TTC549 (cell line): ENCODE results near the gene NKIRAS2.

Experiments used
- FAIRE-seq: peaks from 2 replicates; lab custom pipeline; 2012; peaks lifted over from hg19 to GRCh38; lab: Jason Lieb, UNC

Gene NKIRAS2

DNA sequence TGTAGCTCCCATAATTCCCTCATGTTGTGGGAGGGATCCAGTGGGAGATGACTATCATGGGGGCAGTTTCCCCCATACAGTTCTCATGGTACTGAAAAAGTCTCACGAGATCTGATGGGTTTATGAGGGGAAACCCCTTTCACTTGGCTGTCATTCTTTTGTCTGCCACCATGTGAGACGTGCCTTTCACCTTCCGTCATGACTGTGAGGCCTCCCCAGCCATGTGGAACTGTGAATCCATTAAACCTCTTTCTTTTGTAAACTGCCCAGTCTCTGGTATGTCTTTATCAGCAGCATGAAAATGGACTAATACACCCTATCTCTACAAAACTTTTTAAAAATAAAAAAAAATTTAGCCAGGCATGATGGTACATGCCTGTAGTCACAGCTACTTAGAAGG is 36.7 kb downstream of the NKIRAS2 start:
- no peak for FAIRE-seq

DNA sequence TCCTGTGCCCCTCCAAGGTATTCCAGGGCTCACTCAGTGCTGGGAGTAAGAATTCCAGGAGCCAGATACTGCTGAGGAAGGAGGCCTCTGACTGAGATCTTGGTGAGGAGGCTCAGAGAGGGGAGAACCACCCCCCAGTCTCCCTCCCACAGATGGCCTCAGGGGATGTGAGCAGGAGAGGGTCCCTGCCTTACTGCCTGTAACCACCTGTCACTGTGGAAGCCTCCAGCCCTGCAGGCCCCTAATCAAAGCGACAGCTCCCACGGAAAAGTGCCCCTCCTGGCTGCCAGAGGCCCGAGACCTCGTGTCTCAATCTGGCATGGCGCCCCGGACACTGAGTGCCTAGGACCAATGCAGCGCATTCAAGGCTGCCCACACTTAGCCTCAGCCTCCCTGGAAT is 38.2 kb downstream of the NKIRAS2 start:
- no peak for FAIRE-seq

GRCh38 chr17:42059815-42060214 is 39.9 kb downstream of the NKIRAS2 start:
- no peak for FAIRE-seq

- no peak for FAIRE-seq
Observed at GRCh38 chr17:42060231-42060630, 40.3 kb downstream of the NKIRAS2 start.

DNA sequence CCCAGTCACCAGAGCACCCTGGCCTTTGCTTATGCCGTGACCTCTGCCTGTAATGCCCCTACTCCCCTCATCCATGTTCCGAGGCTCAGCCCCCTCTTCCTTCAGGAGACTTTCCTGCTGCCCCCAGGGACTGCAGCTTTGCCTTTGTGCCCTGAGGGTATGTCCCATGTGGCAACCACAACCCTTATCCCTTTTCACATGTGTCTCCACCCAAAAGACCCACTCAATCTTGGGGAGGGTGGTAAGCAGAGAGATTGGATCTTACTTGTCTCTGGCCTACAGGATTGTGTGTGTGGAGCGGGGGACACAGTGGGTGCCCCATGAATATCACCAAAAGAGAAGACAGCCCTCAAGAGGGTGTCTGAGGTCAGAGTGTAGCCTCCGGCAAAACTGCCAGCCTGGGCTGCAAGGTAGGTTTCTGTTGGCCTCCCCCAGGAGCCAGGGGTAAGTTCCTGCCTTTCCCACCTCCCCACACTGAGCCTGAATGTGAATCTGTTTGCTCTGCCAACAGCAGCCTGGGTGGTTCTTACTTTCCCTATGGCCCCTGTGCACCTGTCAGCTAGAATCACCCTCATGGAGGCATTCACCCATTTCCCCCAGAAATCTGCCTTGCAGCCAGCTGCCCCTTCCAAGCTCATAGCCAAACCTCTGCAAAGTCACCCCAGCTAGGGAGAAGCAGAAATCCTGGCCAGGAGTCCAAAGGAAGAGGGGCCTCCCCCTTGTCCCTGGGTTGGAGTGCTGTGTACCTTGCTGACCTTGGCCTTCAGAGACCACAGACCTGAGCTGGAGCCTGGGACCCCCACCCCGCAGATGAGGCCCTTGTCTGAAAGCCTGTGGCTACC is 42.0 kb downstream of the NKIRAS2 start:
- no peak for FAIRE-seq

- no peak for FAIRE-seq
Observed at GRCh38 chr17:42062681-42063080, 42.8 kb downstream of the NKIRAS2 start.

GRCh38 chr17:42065201-42065600 is 45.3 kb downstream of the NKIRAS2 start:
- FAIRE-seq, result no peak

- FAIRE-seq, result no peak
Observed at GRCh38 chr17:42067371-42068091, 47.6 kb downstream of the NKIRAS2 start.

GRCh38 chr17:42068979-42069378 is 49.1 kb downstream of the NKIRAS2 start:
- no peak for FAIRE-seq

DNA sequence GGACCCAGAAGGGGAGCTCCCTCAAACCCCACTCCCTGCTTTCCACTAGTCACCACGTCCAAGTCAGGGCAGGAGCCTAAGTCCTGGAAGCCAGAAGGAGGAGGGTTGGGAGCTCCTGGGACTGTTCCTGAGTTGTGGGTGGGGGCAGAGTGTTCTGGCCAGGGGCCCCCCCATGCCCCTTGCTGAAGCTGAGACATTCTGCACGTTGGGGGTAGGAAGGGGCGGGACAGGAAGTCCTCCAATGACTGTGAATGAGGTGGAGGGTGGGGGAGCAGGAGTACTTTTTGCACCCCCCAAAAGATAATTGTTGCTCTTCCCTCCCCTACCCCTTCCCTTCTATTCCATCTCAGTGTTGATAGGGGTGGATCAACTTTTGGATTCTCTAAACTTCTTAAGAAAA is 51.9 kb downstream of the NKIRAS2 start:
- no peak for FAIRE-seq

DNA sequence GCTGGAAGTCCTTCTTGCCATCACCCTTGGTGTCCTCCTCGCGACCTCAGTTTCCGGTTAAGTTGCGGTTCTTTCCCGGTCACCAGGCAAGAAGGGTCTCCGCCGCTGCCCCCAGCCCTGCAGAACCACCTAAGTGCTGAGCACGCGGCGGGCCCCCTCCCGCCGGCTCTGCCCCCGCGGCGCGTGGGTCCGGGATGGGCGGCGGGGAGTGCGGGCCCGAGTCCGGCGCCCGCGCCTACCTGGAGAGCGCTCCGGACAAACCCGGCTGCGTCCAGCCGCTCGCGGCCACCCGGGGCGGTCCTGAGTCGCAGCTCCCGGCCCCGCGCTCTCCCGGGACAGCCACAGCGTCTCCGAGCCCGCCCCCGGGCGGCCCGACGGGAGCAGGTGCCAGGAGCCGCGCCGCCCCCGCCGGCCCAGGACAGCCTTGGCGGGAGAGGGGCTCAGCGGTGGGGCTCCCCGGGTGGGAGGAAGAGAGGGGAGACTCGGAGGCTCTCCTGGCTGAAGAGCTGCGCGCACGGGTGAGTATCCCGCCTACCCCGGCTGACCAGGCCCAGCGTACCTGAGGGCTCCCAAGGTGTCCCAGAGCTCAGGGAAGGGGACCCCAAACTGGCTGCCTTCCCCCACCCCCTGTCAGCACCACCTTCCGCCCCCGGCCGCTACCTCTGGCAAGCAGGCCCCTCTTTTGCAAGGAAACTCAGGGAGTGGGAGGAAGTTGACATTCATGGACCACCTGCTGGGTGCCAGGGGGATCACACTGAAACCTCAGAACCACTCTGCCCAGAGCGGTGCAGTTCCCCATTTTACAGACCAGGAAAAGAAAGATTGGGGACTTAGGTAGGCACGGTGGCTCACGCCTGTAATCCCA is 52.7 kb downstream of the NKIRAS2 start:
- FAIRE-seq, result no peak
